GM19240 (cell line): ENCODE measurements around the gene DFFB.

ENCODE experiments used
- DNase-seq: peaks from one replicate; pipeline ENCODE4 v3.0.0; 2011; ENCODE audit warnings: low spot score; ENCODE audit not compliant: insufficient read length

DFFB gene

GRCh38 chr1:3871451-3871805, 14.2 kb downstream of the DFFB start:
- no peak for DNase-seq

GRCh38 chr1:3872546-3872945, 15.3 kb downstream of the DFFB start:
- no peak for DNase-seq

- no peak for DNase-seq
Measured at GRCh38 chr1:3874736-3875135, 17.5 kb downstream of the DFFB start.

GRCh38 chr1:3876716-3877115, 19.4 kb downstream of the DFFB start:
- no peak for DNase-seq

GRCh38 chr1:3879099-3879498, 21.8 kb downstream of the DFFB start:
- DNase-seq, result no peak

- DNase-seq, result no peak
Measured at GRCh38 chr1:3879787-3880428, 22.6 kb downstream of the DFFB start.

- no peak for DNase-seq
Measured at GRCh38 chr1:3880429-3881192, 23.3 kb downstream of the DFFB start.

- no peak for DNase-seq
Measured at GRCh38 chr1:3881193-3881480, 23.9 kb downstream of the DFFB start.

- no peak for DNase-seq
Measured at GRCh38 chr1:3883194-3883925, 26.1 kb downstream of the DFFB start.

- DNase-seq, result no peak
Measured at GRCh38 chr1:3884966-3885365, 27.7 kb downstream of the DFFB start.

- no peak for DNase-seq
Measured at GRCh38 chr1:3885611-3886010, 28.3 kb downstream of the DFFB start.

GRCh38 chr1:3886106-3886670, 28.9 kb downstream of the DFFB start:
- no peak for DNase-seq

- no peak for DNase-seq
Measured at GRCh38 chr1:3886691-3887090, 29.4 kb downstream of the DFFB start.

GRCh38 chr1:3888301-3888700, 31.0 kb downstream of the DFFB start:
- DNase-seq, result no peak

GRCh38 chr1:3889936-3890335, 32.7 kb downstream of the DFFB start:
- DNase-seq, result no peak

- DNase-seq, result no peak
Measured at GRCh38 chr1:3890389-3891328, 33.4 kb downstream of the DFFB start.

GRCh38 chr1:3891329-3891865, 34.1 kb downstream of the DFFB start:
- no peak for DNase-seq

GRCh38 chr1:3892748-3893147, 35.5 kb downstream of the DFFB start:
- no peak for DNase-seq

GRCh38 chr1:3893190-3893589, 35.9 kb downstream of the DFFB start:
- no peak for DNase-seq

GRCh38 chr1:3894626-3895278, 37.5 kb downstream of the DFFB start:
- no peak for DNase-seq
